Measurements from ENCODE around the gene GRM7. TPM values are rescaled to one million over a fixed set of nuclear protein-coding genes. Genes with fewer than 3 reads are reported as not detected.

GRM7 gene
- total and polyA plus RNA-seq, 10 donors = 0.02 to 0.20 (median 0.14) TPM; not detected in 7

DNA sequence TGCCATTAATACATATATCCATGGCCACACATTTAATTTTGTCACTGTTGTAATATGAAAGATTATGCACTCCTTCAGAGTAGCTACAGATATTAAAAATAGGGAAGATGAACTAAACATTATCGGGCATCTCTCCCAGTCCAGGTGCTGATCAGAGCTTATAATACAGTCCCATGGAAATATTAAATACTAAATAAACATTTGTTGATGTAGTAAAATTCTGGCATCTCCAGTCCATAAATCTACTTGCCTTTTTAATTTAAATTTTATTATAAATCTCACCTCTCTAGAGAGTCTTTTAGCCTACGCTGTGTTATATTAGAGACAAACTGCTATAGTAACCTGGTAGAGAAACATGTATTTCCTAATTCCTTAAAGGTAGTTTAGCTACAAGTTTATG is 297.6 kb downstream of the GRM7 start:
- Histone ChIP-seq H3K4me1 (no peaks in the 10 kb centered on the region), H3K9me3 (no peaks in the 10 kb centered on the region), H3K27me3 (replicated peaks in 1 of 7) (no peaks in the 10 kb centered on the region), H3K36me3 (no peaks in the 10 kb centered on the region), H3K27ac (no peak overlapping the region), H3K4me3 (no peak overlapping the region)
- WGBS, 5 donors = 92 to 96% (median 93%) methylated on average over 2 of the region's 2 CpGs
- TF ChIP-seq POLR2AphosphoS5 (IDR thresholded peaks at IDR 0.05) (no peak), POLR2A (IDR thresholded peaks at IDR 0.05) (no peak)
- TF ChIP-seq, protein P1, sequence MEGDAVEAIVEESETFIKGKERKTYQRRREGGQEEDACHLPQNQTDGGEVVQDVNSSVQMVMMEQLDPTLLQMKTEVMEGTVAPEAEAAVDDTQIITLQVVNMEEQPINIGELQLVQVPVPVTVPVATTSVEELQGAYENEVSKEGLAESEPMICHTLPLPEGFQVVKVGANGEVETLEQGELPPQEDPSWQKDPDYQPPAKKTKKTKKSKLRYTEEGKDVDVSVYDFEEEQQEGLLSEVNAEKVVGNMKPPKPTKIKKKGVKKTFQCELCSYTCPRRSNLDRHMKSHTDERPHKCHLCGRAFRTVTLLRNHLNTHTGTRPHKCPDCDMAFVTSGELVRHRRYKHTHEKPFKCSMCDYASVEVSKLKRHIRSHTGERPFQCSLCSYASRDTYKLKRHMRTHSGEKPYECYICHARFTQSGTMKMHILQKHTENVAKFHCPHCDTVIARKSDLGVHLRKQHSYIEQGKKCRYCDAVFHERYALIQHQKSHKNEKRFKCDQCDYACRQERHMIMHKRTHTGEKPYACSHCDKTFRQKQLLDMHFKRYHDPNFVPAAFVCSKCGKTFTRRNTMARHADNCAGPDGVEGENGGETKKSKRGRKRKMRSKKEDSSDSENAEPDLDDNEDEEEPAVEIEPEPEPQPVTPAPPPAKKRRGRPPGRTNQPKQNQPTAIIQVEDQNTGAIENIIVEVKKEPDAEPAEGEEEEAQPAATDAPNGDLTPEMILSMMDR (IDR thresholded peaks at IDR 0.05 in 8 of 11, conservative IDR thresholded peaks at IDR 0.05 in 3 of 11) = no peak
- intact Hi-C loops (cut with DNase I; ENCODE audit: low total_unique reads) = no loop called here
- DNase-seq = no peak

DNA sequence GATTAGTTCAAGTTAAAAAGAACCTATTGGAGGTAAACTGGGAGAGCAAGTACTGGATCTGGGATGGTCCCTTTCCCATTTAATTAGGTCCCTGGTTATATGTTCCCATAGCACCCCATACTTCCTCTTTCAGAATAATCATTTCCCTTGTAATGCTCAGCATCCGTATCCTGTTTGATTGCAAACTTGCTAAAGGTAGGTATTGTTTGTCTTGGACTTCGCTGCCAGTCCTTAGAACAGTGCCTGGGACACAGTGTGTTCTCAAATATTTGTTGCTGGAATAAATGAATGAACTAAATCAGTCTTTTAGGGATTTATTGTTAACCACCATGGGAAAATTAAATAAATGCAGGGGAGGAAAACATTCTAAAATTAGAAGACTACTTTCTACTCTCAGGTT is 299.8 kb downstream of the GRM7 start:
- H3K4me3 ChIP-seq = no peak overlapping the region
- H3K27ac ChIP-seq = no peak overlapping the region
- TF ChIP-seq POLR2A (IDR thresholded peaks at IDR 0.05) = no peak
- TF ChIP-seq, protein P1 (IDR thresholded peaks at IDR 0.05 in 8 of 11, conservative IDR thresholded peaks at IDR 0.05 in 3 of 11) = no peak
- no peak for TF ChIP-seq POLR2AphosphoS5 (IDR thresholded peaks at IDR 0.05)
- no peaks in the 10 kb centered on the region for H3K4me1 ChIP-seq
- 63 to 84% (median 79%) methylated on average over 2 of the region's 2 CpGs for WGBS, 5 donors
- H3K27me3 ChIP-seq (replicated peaks in 1 of 7) = no peaks in the 10 kb centered on the region
- no peak for DNase-seq
- intact Hi-C loops (cut with DNase I; ENCODE audit: low total_unique reads) = no loop called here
- H3K9me3 ChIP-seq = no peaks in the 10 kb centered on the region
- H3K36me3 ChIP-seq = no peaks in the 10 kb centered on the region

DNA sequence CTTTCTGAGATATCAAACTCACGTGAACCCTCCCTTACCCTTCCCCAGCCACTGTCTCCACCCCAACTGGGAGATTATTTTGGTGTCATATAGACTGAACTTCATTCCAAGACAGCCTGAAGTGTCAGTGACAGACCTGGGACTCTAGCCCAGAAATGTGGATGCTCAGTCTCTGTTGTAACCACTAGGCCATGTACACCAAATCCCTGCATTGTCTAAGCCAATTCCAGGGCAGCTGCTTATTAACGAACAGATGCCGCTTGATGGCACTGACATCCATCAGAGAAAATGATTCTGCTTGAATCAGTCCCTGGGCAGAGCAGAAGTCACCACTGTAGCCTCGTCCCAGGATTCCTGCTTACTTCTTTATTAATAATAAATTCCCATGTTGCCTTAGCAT is 305.5 kb downstream of the GRM7 start:
- no peak for DNase-seq
- Histone ChIP-seq H3K9me3 (peaks cover 0 to 10% (median 0%) of the 10 kb centered on the region in 8 donors), H3K36me3 (no peaks in the 10 kb centered on the region), H3K27me3 (replicated peaks in 1 of 7) (no peaks in the 10 kb centered on the region), H3K4me1 (no peaks in the 10 kb centered on the region), H3K4me3 (no peak overlapping the region), H3K27ac (no peak overlapping the region)
- intact Hi-C loops (cut with DNase I; ENCODE audit: low total_unique reads) = no loop called here
- WGBS, 5 donors = 80 to 86% (median 83%) methylated on average over 4 of the region's 4 CpGs
- TF ChIP-seq, protein P1 (IDR thresholded peaks at IDR 0.05 in 8 of 11, conservative IDR thresholded peaks at IDR 0.05 in 3 of 11) = no peak
- TF ChIP-seq POLR2A (IDR thresholded peaks at IDR 0.05) (no peak), POLR2AphosphoS5 (IDR thresholded peaks at IDR 0.05) (no peak)

DNA sequence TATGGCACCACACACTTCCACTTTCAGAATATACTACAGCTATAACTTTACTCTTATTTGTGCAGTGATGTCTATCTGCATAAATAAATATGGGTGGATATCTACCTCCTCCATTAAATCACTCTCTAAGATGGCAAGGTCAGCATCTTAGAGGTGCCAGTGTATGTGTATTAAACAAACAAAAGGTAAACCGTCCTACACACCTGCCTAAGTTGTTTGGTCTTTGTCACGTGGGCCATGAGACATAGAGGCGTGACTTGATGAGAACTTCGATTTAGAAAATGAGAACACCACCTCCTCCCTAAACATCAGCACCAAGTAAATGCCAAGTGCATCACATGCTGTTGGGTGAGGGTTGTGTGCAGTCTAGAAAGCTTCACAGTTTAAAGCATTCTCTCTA is 310.6 kb downstream of the GRM7 start:
- no peaks in the 10 kb centered on the region for H3K36me3 ChIP-seq
- peaks cover 0 to 10% (median 0%) of the 10 kb centered on the region in 8 donors for H3K9me3 ChIP-seq
- DNase-seq = no peak
- intact Hi-C loops (cut with DNase I; ENCODE audit: low total_unique reads) = no loop called here
- no peaks in the 10 kb centered on the region for H3K27me3 ChIP-seq (replicated peaks in 1 of 7)
- 78 to 92% (median 85%) methylated on average over 4 of the region's 4 CpGs for whole genome bisulfite sequencing, 5 donors
- no peaks in the 10 kb centered on the region for H3K4me1 ChIP-seq
- H3K4me3 ChIP-seq = no peak overlapping the region
- TF ChIP-seq, protein P1 (IDR thresholded peaks at IDR 0.05 in 8 of 11, conservative IDR thresholded peaks at IDR 0.05 in 3 of 11) = no peak
- TF ChIP-seq POLR2A (IDR thresholded peaks at IDR 0.05) (no peak), POLR2AphosphoS5 (IDR thresholded peaks at IDR 0.05) (no peak)
- H3K27ac ChIP-seq = no peak overlapping the region
